Fibroblast of pulmonary artery (primary cell): ENCODE data around the gene SLC47A2.

Experiments used
- DNase-seq: peaks from one replicate; pipeline ENCODE4 v3.0.0-alpha.2; 2010; ENCODE audit warnings: low read depth
- H3K4me3 ChIP-seq: replicated peaks from 2 replicates; pipeline ENCODE4 v1.5.1; 2011; ENCODE audit warnings: low read depth, mild to moderate bottlenecking, control low read depth, low read length, moderate library complexity
- CTCF ChIP-seq: IDR thresholded peaks from 2 replicates; pipeline ENCODE4 v1.5.1; 2011; ENCODE audit warnings: mild to moderate bottlenecking, control low read depth, low read length, inconsistent platforms; ENCODE audit errors: missing control alignments

SLC47A2 gene

GRCh38 chr17:19757536-19758180 lies 41.3 kb upstream of the SLC47A2 start:
- H3K4me3 ChIP-seq, result no peak overlapping the region
- no peak for DNase-seq
- TF ChIP-seq CTCF, result no peak

- DNase-seq, result peak; percentile 25
- H3K4me3 ChIP-seq, result no peak overlapping the region
- no peak for TF ChIP-seq CTCF
Measured at GRCh38 chr17:19756546-19756945, 40.2 kb upstream of the SLC47A2 start.

GRCh38 chr17:19755821-19756510 lies 39.6 kb upstream of the SLC47A2 start:
- TF ChIP-seq CTCF, result no peak
- DNase-seq, result no peak
- no peak overlapping the region for H3K4me3 ChIP-seq

GRCh38 chr17:19755392-19755791 lies 39.0 kb upstream of the SLC47A2 start:
- TF ChIP-seq CTCF, result no peak
- no peak overlapping the region for H3K4me3 ChIP-seq
- no peak for DNase-seq

GRCh38 chr17:19753661-19754463 lies 37.5 kb upstream of the SLC47A2 start:
- peak; percentile 19 for TF ChIP-seq CTCF
- no peak for DNase-seq
- no peak overlapping the region for H3K4me3 ChIP-seq

- DNase-seq, result peak; percentile 77
- no peak overlapping the region for H3K4me3 ChIP-seq
- TF ChIP-seq CTCF, result no peak
Measured at GRCh38 chr17:19753051-19753509, 36.7 kb upstream of the SLC47A2 start.
